Measurements from ENCODE around the gene STK11. TPM values are rescaled to one million over a fixed set of nuclear protein-coding genes. Genes with fewer than 3 reads are reported as not detected.

Gene STK11
- total RNA-seq, 1 experiment from 2014 or later = 19.8 TPM

GRCh38 chr19:1271528-1272422, 66.2 kb downstream of the STK11 start:
- no peak for DNase-seq (ENCODE audit: low read depth)

- DNase-seq (ENCODE audit: low read depth) = no peak
These were observed 67.1 kb downstream of the STK11 start for GRCh38 chr19:1272423-1273262.

- DNase-seq (ENCODE audit: low read depth) = no peak
These were observed 67.9 kb downstream of the STK11 start for GRCh38 chr19:1273263-1274041.

GRCh38 chr19:1274081-1274851, 68.7 kb downstream of the STK11 start:
- no peak for DNase-seq (ENCODE audit: low read depth)

- DNase-seq (ENCODE audit: low read depth) = no peak
These were observed 69.3 kb downstream of the STK11 start for GRCh38 chr19:1274852-1275259.

GRCh38 chr19:1275260-1275975, 69.8 kb downstream of the STK11 start, which contains the start of gene FAM174C:
Gene FAM174C (plus strand): TSS chr19:1275530. CDS start chr19:1275550, 20 bp downstream.
- peak; percentile 96 for DNase-seq (ENCODE audit: low read depth)

- no peak for DNase-seq (ENCODE audit: low read depth)
These were observed 70.5 kb downstream of the STK11 start for GRCh38 chr19:1275976-1276627.

GRCh38 chr19:1276628-1277022, 71.0 kb downstream of the STK11 start:
- no peak for DNase-seq (ENCODE audit: low read depth)

GRCh38 chr19:1277061-1277460, 71.5 kb downstream of the STK11 start:
- DNase-seq (ENCODE audit: low read depth) = no peak

Other genes with a start within 250 kb of the STK11 start
- 47.7 and 67.0 TPM in 2 replicates for gene WDR18, start 221.4 kb upstream of the STK11 start, total RNA-seq (2014; rRNA removed; shearing (Covaris generic))
- gene GRIN3B, start 205.4 kb upstream of the STK11 start, total RNA-seq (2014; rRNA removed; shearing (Covaris generic)) = 0.20 and 0.24 TPM in 2 replicates
- gene TMEM259, start 184.7 kb upstream of the STK11 start, total RNA-seq (2014; rRNA removed; shearing (Covaris generic)) = 46.9 and 58.0 TPM in 2 replicates
- not detected in 2 replicates for gene RNU6-2, start 184.3 kb upstream of the STK11 start, total RNA-seq (2014; rRNA removed; shearing (Covaris generic))
- gene CNN2, start 179.2 kb upstream of the STK11 start, total RNA-seq (2014; rRNA removed; shearing (Covaris generic)) = 179 and 199 TPM in 2 replicates
- gene ABCA7, start 165.7 kb upstream of the STK11 start, total RNA-seq (2014; rRNA removed; shearing (Covaris generic)) = 1.5 and 3.4 TPM in 2 replicates
- 0.98 and 1.3 TPM in 2 replicates for gene ARHGAP45, start 138.6 kb upstream of the STK11 start, total RNA-seq (2014; rRNA removed; shearing (Covaris generic))
- gene POLR2E, start 110.4 kb upstream of the STK11 start, total RNA-seq (2014; rRNA removed; shearing (Covaris generic)) = 128 and 158 TPM in 2 replicates
- 386 and 470 TPM in 2 replicates for gene GPX4, start 101.8 kb upstream of the STK11 start, total RNA-seq (2014; rRNA removed; shearing (Covaris generic))
- gene SBNO2, start 31.5 kb upstream of the STK11 start, total RNA-seq (2014; rRNA removed; shearing (Covaris generic)) = 12.1 and 16.3 TPM in 2 replicates
- 0.48 and 0.88 TPM in 2 replicates for gene CBARP, start 32.2 kb downstream of the STK11 start, total RNA-seq (2014; rRNA removed; shearing (Covaris generic))
- 41.8 and 78.0 TPM in 2 replicates for gene ATP5F1D, start 36.0 kb downstream of the STK11 start, total RNA-seq (2014; rRNA removed; shearing (Covaris generic))
- 3.2 and 4.1 TPM in 2 replicates for gene MIDN, start 42.8 kb downstream of the STK11 start, total RNA-seq (2014; rRNA removed; shearing (Covaris generic))
- 44.2 and 66.8 TPM in 2 replicates for gene CIRBP, start 63.6 kb downstream of the STK11 start, total RNA-seq (2014; rRNA removed; shearing (Covaris generic))
- gene FAM174C, start 69.8 kb downstream of the STK11 start, total RNA-seq (2014; rRNA removed; shearing (Covaris generic)) = 57.6 and 92.0 TPM in 2 replicates
- not detected in 2 replicates for gene EFNA2, start 80.1 kb downstream of the STK11 start, total RNA-seq (2014; rRNA removed; shearing (Covaris generic))
- 99.1 and 139 TPM in 2 replicates for gene NDUFS7, start 178.1 kb downstream of the STK11 start, total RNA-seq (2014; rRNA removed; shearing (Covaris generic))
- gene GAMT, start 195.8 kb downstream of the STK11 start, total RNA-seq (2014; rRNA removed; shearing (Covaris generic)) = 15.3 and 24.9 TPM in 2 replicates
- gene DAZAP1, start 201.8 kb downstream of the STK11 start, total RNA-seq (2014; rRNA removed; shearing (Covaris generic)) = 43.9 and 88.3 TPM in 2 replicates
- 1,276 and 1,680 TPM in 2 replicates for gene RPS15, start 232.6 kb downstream of the STK11 start, total RNA-seq (2014; rRNA removed; shearing (Covaris generic))
- not detected in 2 replicates for gene APC2, start 244.3 kb downstream of the STK11 start, total RNA-seq (2014; rRNA removed; shearing (Covaris generic))